Left lobe of liver (tissue), 2 donors: Measurements from ENCODE around the gene CEP19. TPM values are rescaled to one million over a fixed set of nuclear protein-coding genes. Genes with fewer than 3 reads are reported as not detected.
"Not testable (repeated sequence)": the region's sequence is repeated elsewhere in the genome, so short reads cannot be mapped to it uniquely, and the experiment has no call there.

Source experiments
- ATAC-seq: fragments of 200-7000 bp; cut with Tn5 transposase; one replicate; pipeline ENCODE4 v1.9.1; 2020; ENCODE audit warnings: mild to moderate bottlenecking, moderate library complexity
- DNase-seq: peaks from one replicate; pipeline ENCODE4 v3.0.0-alpha.2; 2020; ENCODE audit warnings: low spot score
- total RNA-seq: library from RNA; stranded (reverse); gene quantifications from one replicate; pipeline ENCODE4 v1.2.1, GENCODE V29; 2021
- donor health status: DM: no; HTN: no; CAD: no; lungs with moderate emphysema.
- donor health status: DM: no; HTN: yes; CAD: no.

Gene CEP19, protein sequence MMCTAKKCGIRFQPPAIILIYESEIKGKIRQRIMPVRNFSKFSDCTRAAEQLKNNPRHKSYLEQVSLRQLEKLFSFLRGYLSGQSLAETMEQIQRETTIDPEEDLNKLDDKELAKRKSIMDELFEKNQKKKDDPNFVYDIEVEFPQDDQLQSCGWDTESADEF
- 0.43 TPM for total RNA-seq

- peak; percentile 91 for DNase-seq
- ATAC-seq = peak; percentile 97
Measured at GRCh38 chr3:196711838-196712513, at the start of gene CEP19, which contains the start of gene PIGX. Gene CEP19 (minus strand): TSS chr3:196712250. CDS start chr3:196708657, 3,593 bp downstream. Gene PIGX (plus strand): TSS chr3:196712377.

- DNase-seq = no peak
- no peak for ATAC-seq
Measured at GRCh38 chr3:196757876-196758739, 46.1 kb upstream of the CEP19 start.

- no peak for DNase-seq
- ATAC-seq = no peak
Measured at GRCh38 chr3:196756732-196757131, 44.7 kb upstream of the CEP19 start.

DNA sequence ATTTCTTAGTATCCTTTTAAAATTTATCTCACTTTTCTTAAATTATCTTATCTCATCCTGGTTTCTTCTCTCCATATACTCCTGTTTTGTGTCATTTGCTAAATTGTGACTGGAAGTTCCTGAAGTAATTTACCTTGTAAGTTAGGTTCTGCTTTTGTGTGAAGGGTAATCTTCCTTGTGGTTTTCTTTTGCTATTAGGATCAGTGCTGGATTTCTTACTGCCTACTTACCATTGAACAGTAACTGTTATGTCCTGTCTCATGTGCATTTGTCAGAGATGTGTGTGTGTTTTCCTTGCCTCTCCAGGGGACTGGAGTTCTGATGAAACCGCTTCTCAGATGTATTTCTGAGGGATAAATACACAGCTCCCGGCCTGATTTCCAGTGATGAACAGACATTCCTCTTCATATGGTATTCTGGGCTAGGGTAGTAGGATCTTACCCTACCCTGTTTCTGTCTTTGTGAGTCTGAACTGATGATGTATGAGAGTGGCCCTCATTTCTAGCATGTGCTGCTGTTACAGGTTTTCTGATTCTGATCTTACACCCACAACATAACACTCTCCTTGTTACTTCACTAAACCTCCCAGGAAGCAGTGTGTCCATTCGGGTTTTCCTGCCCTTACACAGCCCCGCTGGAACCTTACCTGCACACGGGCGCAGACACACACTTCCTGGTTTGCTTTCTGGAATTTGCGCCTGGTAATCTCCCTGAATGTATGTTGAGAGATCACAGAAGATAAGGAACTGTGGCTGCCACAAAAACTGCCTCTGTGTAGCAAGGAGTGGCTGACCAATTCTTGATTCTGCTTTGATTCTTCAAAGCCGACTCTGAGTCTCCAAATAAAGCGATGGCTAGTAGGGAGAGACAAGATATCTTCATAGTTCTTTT is 42.3 kb upstream of the CEP19 start:
- ATAC-seq (no peak), DNase-seq (no peak)

GRCh38 chr3:196753201-196753600 is 41.2 kb upstream of the CEP19 start:
- DNase-seq (no peak), ATAC-seq (no peak)

- ATAC-seq (no peak), DNase-seq (no peak)
Measured at GRCh38 chr3:196749125-196749524, 37.1 kb upstream of the CEP19 start.

DNA sequence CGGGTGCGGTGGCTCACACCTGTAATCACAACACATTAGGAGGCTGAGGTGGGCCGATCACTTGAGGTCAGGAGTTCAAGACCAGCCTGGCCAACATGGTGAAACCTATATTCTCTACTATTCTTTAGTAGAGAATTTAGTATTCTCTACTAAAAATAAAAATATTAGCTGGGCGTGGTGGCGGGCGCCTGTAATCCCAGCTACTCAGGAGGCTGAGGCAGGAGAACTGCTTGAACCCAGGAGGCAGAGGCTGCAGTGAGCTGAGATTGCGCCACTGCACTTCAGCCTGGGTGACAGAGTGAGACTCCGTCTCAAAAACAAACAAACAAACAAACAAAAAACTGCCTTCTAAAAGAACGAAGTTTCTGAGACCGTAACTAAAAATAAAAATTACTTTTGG is 31.5 kb upstream of the CEP19 start:
- ATAC-seq = not testable (repeated sequence)

DNA sequence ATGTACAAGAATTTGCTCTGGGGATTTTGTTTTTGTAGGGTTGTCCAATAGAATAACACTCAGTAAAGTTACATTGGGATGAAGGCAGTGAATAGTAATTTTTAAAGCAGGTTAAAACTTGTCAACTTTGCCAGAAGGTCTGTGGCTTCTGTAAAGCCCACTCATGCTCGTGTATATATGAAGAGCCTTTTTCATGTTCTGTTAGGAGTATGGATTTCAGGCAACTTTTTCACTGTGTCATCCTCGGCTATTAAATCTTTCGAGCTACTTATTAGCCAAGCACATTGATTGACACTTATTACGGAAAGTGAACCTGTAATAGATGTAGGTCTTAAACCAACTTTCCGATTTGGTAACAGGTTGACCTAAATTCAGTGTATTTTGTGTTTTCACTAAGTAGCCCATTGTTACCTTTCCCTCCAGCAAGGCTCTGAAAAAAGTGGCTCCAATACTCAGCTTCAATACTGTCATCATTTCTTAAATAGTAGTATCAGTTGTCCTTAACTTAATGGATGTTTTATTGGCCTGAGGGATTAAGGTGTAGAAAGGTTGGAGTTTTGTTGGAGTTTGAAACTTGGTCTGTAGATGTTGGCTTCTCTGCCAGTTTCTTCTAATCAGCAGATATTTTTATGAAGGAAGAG is 29.3 kb upstream of the CEP19 start:
- ATAC-seq (peak; percentile 12), DNase-seq (no peak)

More for the DNA sequence above, 31.5 kb upstream of the CEP19 start:
- DNase-seq = not testable (repeated sequence)

GRCh38 chr3:196740481-196741248 is 28.6 kb upstream of the CEP19 start:
- ATAC-seq (peak; percentile 4), DNase-seq (no peak)

DNA sequence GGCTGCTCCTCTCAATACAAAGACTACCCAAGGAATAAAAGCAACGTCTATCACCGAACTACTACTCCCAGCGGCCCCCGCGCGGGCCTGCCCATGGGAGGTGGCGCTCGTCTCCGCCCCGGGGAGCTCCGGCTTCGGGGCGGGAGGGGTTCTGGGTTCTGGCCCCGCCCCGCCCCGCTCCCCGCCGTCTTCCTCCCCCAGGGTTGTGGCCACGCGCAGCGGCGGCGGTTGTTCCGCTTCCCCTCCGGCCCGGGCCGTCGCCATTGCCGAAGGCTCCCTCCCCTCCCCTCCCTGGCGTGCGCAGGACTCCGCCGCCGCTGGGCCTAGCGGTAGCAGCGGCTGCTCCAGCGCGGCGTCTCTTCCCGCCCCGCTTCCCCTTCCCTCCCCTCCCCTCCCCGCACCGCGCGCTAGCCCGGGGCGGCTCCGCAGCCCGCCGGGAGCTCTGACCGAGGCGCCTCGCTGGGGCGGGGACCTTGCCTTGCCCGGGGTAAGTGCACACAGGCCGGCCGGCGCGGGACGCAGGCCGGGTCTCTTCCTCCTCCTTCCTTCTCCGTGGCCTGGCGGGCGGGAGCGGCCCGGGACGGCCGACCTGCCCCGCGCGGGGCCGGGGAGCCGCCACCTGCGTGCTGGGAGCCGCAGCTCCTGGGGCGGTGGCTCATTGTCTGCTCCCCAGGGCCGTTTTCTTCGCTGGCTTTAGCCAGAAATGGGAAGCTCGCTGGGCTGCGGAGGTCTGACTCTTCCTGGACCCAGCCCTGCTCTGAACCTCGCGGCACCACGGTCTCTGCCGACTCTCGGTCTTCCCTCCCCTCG is 27.8 kb upstream of the CEP19 start, which contains the start of gene PAK2:
Gene PAK2 (plus strand): TSS at position 187 of the 810 bp plus-strand sequence. CDS start 42,790 bp downstream, outside the sequence.
- ATAC-seq = peak; percentile 95
- peak; percentile 94 for DNase-seq

DNA sequence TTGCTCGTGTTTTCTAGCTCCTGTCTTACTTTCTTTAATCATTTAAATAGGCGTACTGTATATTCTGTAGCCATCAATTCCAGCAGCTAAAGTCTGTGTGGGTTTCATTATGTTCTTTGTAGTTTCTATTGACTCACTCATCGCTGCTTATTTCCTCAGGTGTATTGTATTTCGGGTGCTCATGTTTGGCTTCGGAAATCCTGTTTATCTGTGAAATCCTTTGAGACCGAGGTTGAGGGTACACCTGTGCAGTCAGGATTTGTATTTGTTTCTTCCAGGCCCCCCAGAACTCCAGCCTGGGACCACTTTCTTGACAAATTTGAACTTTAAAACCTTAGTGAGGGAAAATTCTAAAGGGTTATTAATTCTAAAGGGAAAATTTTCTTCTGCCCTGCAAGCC is 25.6 kb upstream of the CEP19 start:
- ATAC-seq (no peak), DNase-seq (no peak)

DNA sequence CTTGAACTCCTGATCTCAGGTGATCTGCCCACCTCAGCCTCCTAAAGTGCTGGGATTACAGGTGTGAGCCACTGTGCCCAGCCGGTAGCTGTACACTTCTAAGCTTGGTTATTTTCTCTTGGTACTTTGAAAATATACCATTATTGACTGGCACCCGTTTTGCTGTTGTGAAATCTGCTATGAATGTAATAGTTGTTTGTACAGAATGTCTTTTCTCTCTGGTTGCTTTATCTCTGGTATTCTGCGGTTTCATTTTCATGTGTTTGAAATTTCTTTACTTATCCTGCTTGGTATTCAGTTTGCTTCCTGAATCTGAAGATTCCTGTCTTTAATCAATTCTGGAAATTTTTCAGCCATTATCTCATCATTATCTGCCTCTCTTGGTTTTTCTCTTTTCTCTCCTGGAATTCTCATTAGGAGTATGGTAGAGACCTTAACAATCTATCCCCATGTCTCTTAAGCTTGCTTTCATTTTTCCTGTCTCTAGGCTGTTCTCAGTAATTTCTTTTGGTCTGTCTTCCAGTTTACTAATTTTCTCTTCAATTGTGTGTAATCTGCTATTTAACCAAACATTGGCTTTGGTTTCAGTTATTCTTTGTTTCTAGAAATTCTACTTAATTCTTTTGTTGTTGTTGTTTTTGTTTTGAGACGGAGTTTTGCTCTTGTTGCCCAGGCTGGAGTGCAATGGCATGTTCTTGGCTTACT is 24.8 kb upstream of the CEP19 start:
- ATAC-seq (no peak), DNase-seq (no peak)

GRCh38 chr3:196735751-196736150 is 23.7 kb upstream of the CEP19 start:
- ATAC-seq (no peak), DNase-seq (no peak)

DNA sequence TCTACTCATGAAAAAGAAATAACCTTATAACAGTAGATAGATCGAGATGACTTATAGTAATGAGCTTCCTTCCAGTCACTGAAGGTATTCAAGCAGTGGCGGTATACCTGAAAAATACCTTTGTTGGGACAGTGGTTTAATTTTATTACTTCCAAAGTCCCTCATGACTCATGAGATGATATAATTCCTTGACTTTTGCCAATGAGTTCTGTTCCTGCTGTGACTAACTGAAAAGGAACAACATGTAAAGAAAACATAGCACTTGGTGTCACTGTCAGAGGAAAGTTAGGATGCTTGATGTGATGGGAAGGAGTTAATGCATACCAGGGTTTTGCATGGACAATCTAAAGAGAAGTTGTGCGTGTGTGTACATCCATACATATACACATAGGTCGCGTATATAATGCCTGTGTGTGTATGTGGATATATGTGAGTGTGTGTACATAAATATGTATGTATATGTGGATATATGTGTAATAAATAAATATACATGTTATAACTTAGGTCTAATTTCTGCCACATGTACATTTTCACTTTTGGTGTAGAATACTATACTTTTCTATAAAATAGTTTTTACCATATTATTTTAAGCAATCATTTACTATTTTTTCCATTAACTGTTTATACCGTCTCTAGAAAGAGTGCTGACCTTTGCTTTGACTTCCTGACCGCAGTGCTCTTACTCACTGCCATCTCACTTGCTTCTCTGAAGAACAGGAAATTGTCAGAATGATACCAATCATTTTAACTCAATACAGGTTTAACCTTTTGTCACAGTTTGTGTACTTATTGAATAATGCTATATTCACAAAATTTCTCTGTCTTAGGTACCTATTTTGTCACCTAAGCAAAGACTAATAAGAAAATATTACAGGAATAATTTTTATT is 15.0 kb upstream of the CEP19 start:
- ATAC-seq (no peak), DNase-seq (no peak)

- ATAC-seq (no peak), DNase-seq (no peak)
Measured at GRCh38 chr3:196721097-196721496, 9.0 kb upstream of the CEP19 start.

DNA sequence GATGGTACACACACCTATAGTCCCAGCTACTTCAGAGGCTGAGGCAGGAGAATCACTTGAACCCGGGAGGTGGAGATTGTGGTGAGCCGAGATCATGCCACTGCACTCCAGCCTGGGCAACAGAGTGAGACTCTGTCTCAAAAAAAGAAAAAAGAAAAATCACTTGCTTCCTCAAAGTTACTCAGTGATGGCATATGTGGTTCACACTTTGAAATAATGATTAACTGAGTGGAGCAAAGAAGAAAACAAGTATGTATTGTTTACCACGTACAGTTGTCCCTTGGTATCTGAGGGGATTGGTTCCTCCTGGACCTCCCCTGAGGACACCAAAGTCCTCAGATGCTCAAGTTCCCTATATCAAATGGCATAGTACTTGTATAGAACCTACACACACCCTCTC is 5.1 kb upstream of the CEP19 start:
- not testable (repeated sequence) for DNase-seq, ATAC-seq
